Liver (tissue), 9 donors: Measurements from ENCODE around the gene RFT1. TPM values are rescaled to one million over a fixed set of nuclear protein-coding genes. Genes with fewer than 3 reads are reported as not detected.

Experiments
- DNase-seq: peaks from one replicate; pipeline ENCODE4 v3.0.0-alpha.2; 2017; ENCODE audit warnings: low spot score
- H3K27ac ChIP-seq, 2 donors: one replicate each; pipeline ENCODE4 v1.7.0; 2013; ENCODE audit warnings: inconsistent platforms in 2 of 2, low read length in 2 of 2, control low read depth in 1 of 2, low read depth in 1 of 2, mild to moderate bottlenecking in 1 of 2
- H3K27me3 ChIP-seq, 4 donors: one replicate each; pipeline versions ENCODE4 v1.6.1 to v1.7.0; 2013; ENCODE audit warnings: low read length in 3 of 4, inconsistent platforms in 1 of 4, mild to moderate bottlenecking in 1 of 4, moderate library complexity in 1 of 4; ENCODE audit not compliant: control insufficient read depth in 4 of 4, insufficient read depth in 4 of 4
- H3K36me3 ChIP-seq, 4 donors: one replicate each; pipeline versions ENCODE4 v1.6.1 to v1.7.0; 2013; ENCODE audit warnings: low read length in 3 of 4, mild to moderate bottlenecking in 3 of 4, low read depth in 1 of 4, moderate library complexity in 1 of 4; ENCODE audit not compliant: control insufficient read depth in 4 of 4, insufficient read depth in 3 of 4
- H3K4me1 ChIP-seq, 4 donors: one replicate each; pipeline versions ENCODE4 v1.6.1 to v1.7.0; 2013; ENCODE audit warnings: low read length in 3 of 4, mild to moderate bottlenecking in 3 of 4, moderate library complexity in 1 of 4; ENCODE audit not compliant: control insufficient read depth in 4 of 4, insufficient read depth in 4 of 4
- H3K4me3 ChIP-seq, 3 donors: one replicate each; pipeline versions ENCODE4 v1.6.1 to v1.7.0; 2013; ENCODE audit warnings: low read length in 3 of 3, control low read depth in 1 of 3, low read depth in 1 of 3, mild to moderate bottlenecking in 1 of 3
- H3K9ac ChIP-seq, 2 donors: one replicate each; pipeline ENCODE4 v1.7.0; 2013; ENCODE audit warnings: low read length in 2 of 2, mild to moderate bottlenecking in 2 of 2, moderate library complexity in 2 of 2, control low read depth in 1 of 2, low read depth in 1 of 2
- H3K9me3 ChIP-seq, 4 donors: one replicate each; pipeline versions ENCODE4 v1.6.1 to v1.7.0; 2013; ENCODE audit warnings: low read length in 3 of 4; ENCODE audit not compliant: control insufficient read depth in 4 of 4
- ATF3 ChIP-seq: IDR thresholded peaks from 2 replicates; pipeline ENCODE4 v1.6.1; 2016; ENCODE audit warnings: antibody characterized with exemption
- EGR1 ChIP-seq, 2 donors: IDR thresholded peaks; 2 replicates each; pipeline ENCODE4 v1.6.1; 2016 to 2018; ENCODE audit warnings: antibody characterized with exemption in 2 of 2, low read depth in 2 of 2
- FOXA1 ChIP-seq: IDR thresholded peaks from 2 replicates; pipeline ENCODE4 v1.6.1; 2016; ENCODE audit warnings: antibody characterized with exemption
- FOXA2 ChIP-seq: IDR thresholded peaks from 2 replicates; pipeline ENCODE4 v1.6.1; 2016; ENCODE audit warnings: antibody characterized with exemption
- GABPA ChIP-seq, 2 donors: IDR thresholded peaks in 1 of 2; conservative IDR thresholded peaks in 1 of 2; 2 replicates each; pipeline ENCODE4 v1.6.1; 2016; ENCODE audit warnings: antibody characterized with exemption in 2 of 2, mild to moderate bottlenecking in 1 of 2, moderate library complexity in 1 of 2
- HNF4A ChIP-seq, 2 donors: conservative IDR thresholded peaks; 2 replicates each; pipeline ENCODE4 v1.6.1; 2016; ENCODE audit warnings: antibody characterized with exemption in 2 of 2, mild to moderate bottlenecking in 2 of 2
- HNF4G ChIP-seq: IDR thresholded peaks from 2 replicates; pipeline ENCODE4 v1.6.1; 2016; ENCODE audit warnings: antibody characterized with exemption
- JUND ChIP-seq, 2 donors: IDR thresholded peaks; 2 replicates each; pipeline ENCODE4 v1.6.1; 2016; ENCODE audit warnings: antibody characterized with exemption in 2 of 2
- NR2F2 ChIP-seq: IDR thresholded peaks from 2 replicates; pipeline ENCODE4 v1.6.1; 2016; ENCODE audit warnings: antibody characterized with exemption
- RAD21 ChIP-seq, 2 donors: IDR thresholded peaks; 2 replicates each; pipeline ENCODE4 v1.6.1; 2016; ENCODE audit warnings: antibody characterized with exemption in 2 of 2, mild to moderate bottlenecking in 2 of 2
- RXRA ChIP-seq, 2 donors: IDR thresholded peaks; 2 replicates each; pipeline ENCODE4 v1.6.1; 2017 to 2018; ENCODE audit warnings: antibody characterized with exemption in 2 of 2, mild to moderate bottlenecking in 1 of 2
- SP1 ChIP-seq: IDR thresholded peaks from 2 replicates; pipeline ENCODE4 v1.6.1; 2018; ENCODE audit warnings: antibody characterized with exemption, mild to moderate bottlenecking
- TAF1 ChIP-seq: conservative IDR thresholded peaks from 2 replicates; pipeline ENCODE4 v1.6.1; 2016; ENCODE audit warnings: antibody characterized with exemption, mild to moderate bottlenecking
- YY1 ChIP-seq: IDR thresholded peaks from 2 replicates; pipeline ENCODE4 v1.6.1; 2016; ENCODE audit warnings: antibody characterized with exemption, mild to moderate bottlenecking
- WGBS: extraction: QIAGEN DNeasy Blood & Tissue Kit; methylation state at CpG from one replicate; pipeline ENCODE4 v1.1.7; 2013; 5-methylcytosine and 5-hydroxymethylcytosine counted together
- polyA plus RNA-seq, 2 donors: library from polyadenylated mRNA; stranded (reverse) in 1 of 2; unstranded in 1 of 2; fragments of 200-250 nt in 1 of 2; fragments of >200 nt in 1 of 2; fragmentation: Nextera tagmentation in 1 of 2; extraction: Ambion mirVana in 1 of 2; gene quantifications; one replicate each; pipeline versions ENCODE4 v1.2.1 to v1.2.3, GENCODE V29; 2013 to 2015
- total RNA-seq, 2 donors: library from RNA; depleted of rRNA; stranded (reverse); fragments of >200 nt; gene quantifications; one replicate each; pipeline ENCODE4 v1.2.3, GENCODE V29; 2014
- TF ChIP-seq, protein P1 (sequence below): IDR thresholded peaks from 2 replicates; pipeline ENCODE4 v1.6.1; 2016; ENCODE audit warnings: antibody characterized with exemption
- TF ChIP-seq, protein P2 (sequence below): IDR thresholded peaks from 2 replicates; pipeline ENCODE4 v1.6.1; 2016; ENCODE audit warnings: antibody characterized with exemption, mild to moderate bottlenecking
- TF ChIP-seq, protein P3 (sequence below): fragments of 150-350 bp; IDR thresholded peaks from 2 replicates; pipeline ENCODE4 v1.5.1; 2017; ENCODE audit warnings: improper control_type of control experiment, low read depth, low read length; ENCODE audit not compliant: missing input control
- TF ChIP-seq, protein P4 (sequence below): IDR thresholded peaks from 2 replicates; pipeline ENCODE4 v1.6.1; 2016; ENCODE audit warnings: antibody characterized with exemption
- donor health status: healthy.
- donor health status: healthy.
- donor health status: healthy.
- donor health status: healthy.
- donor health status: healthy.

RFT1 gene
- total and polyA plus RNA-seq, 4 donors = 8.0 to 12.6 (median 11.8) TPM

GRCh38 chr3:53179580-53179979, 49.3 kb upstream of the RFT1 start:
- H3K27me3 ChIP-seq = no peaks in the 10 kb centered on the region
- 93% methylated on average over 20 of the region's 20 CpGs for WGBS

DNA sequence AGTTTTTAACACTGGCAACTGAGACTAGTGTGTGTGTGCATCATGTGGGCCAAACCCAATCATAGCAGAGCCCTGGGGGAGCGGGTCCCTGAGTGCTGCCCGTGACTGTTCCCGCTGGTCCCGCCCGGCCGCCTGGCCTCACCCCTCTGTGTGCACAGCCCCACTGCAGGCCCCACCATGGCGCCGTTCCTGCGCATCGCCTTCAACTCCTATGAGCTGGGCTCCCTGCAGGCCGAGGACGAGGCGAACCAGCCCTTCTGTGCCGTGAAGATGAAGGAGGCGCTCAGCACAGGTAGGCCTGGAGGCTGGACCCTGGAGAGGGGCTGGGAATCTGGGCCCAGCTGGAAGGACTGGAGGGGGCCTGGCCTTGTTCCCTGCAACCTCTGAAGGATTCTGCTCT, 48.0 kb upstream of the RFT1 start:
- Histone ChIP-seq H3K9me3 (no peaks in the 10 kb centered on the region), H3K36me3 (peaks cover 2 to 37% (median 4%) of the 10 kb centered on the region in 4 donors), H3K9ac (no peak overlapping the region), H3K4me3 (no peak overlapping the region), H3K4me1 (no peaks in the 10 kb centered on the region), H3K27me3 (no peaks in the 10 kb centered on the region), H3K27ac (no peak overlapping the region)
- 98% methylated on average over 15 of the region's 15 CpGs for WGBS
- DNase-seq = no peak
- TF ChIP-seq NR2F2 = no peak
- TF ChIP-seq, protein P1, sequence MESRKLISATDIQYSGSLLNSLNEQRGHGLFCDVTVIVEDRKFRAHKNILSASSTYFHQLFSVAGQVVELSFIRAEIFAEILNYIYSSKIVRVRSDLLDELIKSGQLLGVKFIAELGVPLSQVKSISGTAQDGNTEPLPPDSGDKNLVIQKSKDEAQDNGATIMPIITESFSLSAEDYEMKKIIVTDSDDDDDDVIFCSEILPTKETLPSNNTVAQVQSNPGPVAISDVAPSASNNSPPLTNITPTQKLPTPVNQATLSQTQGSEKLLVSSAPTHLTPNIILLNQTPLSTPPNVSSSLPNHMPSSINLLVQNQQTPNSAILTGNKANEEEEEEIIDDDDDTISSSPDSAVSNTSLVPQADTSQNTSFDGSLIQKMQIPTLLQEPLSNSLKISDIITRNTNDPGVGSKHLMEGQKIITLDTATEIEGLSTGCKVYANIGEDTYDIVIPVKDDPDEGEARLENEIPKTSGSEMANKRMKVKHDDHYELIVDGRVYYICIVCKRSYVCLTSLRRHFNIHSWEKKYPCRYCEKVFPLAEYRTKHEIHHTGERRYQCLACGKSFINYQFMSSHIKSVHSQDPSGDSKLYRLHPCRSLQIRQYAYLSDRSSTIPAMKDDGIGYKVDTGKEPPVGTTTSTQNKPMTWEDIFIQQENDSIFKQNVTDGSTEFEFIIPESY = no peak
- TF ChIP-seq HNF4G = no peak
- no peak for TF ChIP-seq EGR1 (IDR thresholded peaks at IDR 0.05; ENCODE audit: low read depth in 2 of 2)
- no peak for TF ChIP-seq ATF3
- no peak for TF ChIP-seq HNF4A (conservative IDR thresholded peaks at IDR 0.05)
- no peak for TF ChIP-seq RXRA (IDR thresholded peaks at IDR 0.05)
- TF ChIP-seq, protein P2, sequence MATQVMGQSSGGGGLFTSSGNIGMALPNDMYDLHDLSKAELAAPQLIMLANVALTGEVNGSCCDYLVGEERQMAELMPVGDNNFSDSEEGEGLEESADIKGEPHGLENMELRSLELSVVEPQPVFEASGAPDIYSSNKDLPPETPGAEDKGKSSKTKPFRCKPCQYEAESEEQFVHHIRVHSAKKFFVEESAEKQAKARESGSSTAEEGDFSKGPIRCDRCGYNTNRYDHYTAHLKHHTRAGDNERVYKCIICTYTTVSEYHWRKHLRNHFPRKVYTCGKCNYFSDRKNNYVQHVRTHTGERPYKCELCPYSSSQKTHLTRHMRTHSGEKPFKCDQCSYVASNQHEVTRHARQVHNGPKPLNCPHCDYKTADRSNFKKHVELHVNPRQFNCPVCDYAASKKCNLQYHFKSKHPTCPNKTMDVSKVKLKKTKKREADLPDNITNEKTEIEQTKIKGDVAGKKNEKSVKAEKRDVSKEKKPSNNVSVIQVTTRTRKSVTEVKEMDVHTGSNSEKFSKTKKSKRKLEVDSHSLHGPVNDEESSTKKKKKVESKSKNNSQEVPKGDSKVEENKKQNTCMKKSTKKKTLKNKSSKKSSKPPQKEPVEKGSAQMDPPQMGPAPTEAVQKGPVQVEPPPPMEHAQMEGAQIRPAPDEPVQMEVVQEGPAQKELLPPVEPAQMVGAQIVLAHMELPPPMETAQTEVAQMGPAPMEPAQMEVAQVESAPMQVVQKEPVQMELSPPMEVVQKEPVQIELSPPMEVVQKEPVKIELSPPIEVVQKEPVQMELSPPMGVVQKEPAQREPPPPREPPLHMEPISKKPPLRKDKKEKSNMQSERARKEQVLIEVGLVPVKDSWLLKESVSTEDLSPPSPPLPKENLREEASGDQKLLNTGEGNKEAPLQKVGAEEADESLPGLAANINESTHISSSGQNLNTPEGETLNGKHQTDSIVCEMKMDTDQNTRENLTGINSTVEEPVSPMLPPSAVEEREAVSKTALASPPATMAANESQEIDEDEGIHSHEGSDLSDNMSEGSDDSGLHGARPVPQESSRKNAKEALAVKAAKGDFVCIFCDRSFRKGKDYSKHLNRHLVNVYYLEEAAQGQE = no peak
- no peak for TF ChIP-seq FOXA1
- TF ChIP-seq, protein P3, sequence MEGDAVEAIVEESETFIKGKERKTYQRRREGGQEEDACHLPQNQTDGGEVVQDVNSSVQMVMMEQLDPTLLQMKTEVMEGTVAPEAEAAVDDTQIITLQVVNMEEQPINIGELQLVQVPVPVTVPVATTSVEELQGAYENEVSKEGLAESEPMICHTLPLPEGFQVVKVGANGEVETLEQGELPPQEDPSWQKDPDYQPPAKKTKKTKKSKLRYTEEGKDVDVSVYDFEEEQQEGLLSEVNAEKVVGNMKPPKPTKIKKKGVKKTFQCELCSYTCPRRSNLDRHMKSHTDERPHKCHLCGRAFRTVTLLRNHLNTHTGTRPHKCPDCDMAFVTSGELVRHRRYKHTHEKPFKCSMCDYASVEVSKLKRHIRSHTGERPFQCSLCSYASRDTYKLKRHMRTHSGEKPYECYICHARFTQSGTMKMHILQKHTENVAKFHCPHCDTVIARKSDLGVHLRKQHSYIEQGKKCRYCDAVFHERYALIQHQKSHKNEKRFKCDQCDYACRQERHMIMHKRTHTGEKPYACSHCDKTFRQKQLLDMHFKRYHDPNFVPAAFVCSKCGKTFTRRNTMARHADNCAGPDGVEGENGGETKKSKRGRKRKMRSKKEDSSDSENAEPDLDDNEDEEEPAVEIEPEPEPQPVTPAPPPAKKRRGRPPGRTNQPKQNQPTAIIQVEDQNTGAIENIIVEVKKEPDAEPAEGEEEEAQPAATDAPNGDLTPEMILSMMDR = no peak
- no peak for TF ChIP-seq TAF1
- TF ChIP-seq RAD21 (IDR thresholded peaks at IDR 0.05) = no peak
- no peak for TF ChIP-seq YY1
- no peak for TF ChIP-seq JUND (IDR thresholded peaks at IDR 0.05)
- TF ChIP-seq, protein P4, sequence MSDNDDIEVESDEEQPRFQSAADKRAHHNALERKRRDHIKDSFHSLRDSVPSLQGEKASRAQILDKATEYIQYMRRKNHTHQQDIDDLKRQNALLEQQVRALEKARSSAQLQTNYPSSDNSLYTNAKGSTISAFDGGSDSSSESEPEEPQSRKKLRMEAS = no peak
- TF ChIP-seq FOXA2 = no peak
- TF ChIP-seq GABPA (IDR thresholded peaks at IDR 0.05 in 1 of 2, conservative IDR thresholded peaks at IDR 0.05 in 1 of 2) = no peak
- TF ChIP-seq SP1 = no peak

More at GRCh38 chr3:53179580-53179979, 49.3 kb upstream of the RFT1 start:
- Histone ChIP-seq H3K9me3 (no peaks in the 10 kb centered on the region), H3K9ac (no peak overlapping the region), H3K27ac (no peak overlapping the region), H3K4me3 (no peak overlapping the region), H3K36me3 (peaks cover 3 to 40% (median 4%) of the 10 kb centered on the region in 4 donors), H3K4me1 (no peaks in the 10 kb centered on the region)
- no peak for DNase-seq
- TF ChIP-seq, protein P3 = no peak
- TF ChIP-seq RAD21 (IDR thresholded peaks at IDR 0.05) (no peak), EGR1 (IDR thresholded peaks at IDR 0.05; ENCODE audit: low read depth in 2 of 2) (no peak)
